HG03571 (cell line): ENCODE data around the gene POU4F2.
"Not testable (repeated sequence)": the region's sequence is repeated elsewhere in the genome, so short reads cannot be mapped to it uniquely, and the experiment has no call there.

Experiments used
- ATAC-seq: cut with Tn5 transposase; IDR thresholded peaks from one replicate; pipeline ENCODE4 v1.9.1; 2021; ENCODE audit not compliant: unreplicated experiment

The POU4F2 gene

DNA sequence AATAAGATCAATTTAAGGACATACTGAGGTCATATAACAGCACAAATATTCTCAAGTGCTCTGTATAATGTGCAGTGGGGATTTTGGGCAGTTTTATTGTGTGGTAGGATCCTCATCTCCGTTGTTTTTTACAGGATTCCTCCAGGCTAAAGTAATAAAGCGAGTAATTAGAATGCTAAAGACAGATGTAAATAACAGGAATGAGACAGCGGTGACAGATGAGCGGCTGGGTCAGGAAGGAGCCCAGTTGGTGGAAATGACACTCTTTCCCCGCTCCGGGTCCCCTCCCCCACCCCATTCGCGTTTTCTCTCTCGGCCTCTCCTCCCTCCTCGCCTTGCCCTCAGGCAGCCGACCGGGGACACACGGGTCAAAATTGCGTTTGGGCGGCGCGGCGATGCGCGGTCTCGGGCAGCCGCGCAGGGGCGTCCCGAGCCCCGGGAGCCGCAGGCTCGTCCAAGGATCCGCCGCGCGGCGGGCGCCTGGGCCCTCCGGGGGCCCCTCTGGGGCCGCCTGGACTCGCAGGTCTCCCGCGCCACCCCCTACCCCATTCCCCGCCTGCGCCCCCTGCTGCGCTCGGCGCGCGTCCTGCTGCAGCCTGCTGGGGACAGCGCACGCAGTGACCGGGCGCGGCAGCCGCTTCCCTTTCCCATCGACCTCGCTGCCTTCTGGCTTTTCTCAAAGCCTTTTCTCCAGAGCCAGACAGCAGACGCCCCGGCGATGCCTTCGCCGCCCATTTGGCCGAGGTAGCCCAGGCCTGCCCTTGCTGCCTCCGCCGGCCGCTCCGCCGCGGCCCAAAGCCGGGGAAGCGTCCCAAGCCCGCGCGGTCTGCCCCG, 16.2 kb downstream of the POU4F2 start:
- ATAC-seq, result no peak

DNA sequence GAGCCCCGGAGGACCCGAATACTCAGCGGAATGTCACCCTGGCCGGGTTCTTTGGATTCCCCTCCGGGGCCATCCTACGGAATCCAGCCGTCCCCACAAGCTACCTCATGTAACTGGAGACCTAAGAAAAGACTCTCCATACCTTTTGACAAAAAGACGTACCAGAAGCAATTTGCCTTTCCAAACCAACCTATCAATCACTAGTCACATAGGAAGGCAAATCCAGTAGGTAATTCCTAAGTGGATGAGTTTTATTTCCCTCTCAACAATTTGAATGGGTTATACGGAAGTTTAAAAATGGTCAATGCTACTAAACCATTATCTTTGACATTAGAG, 16.8 kb downstream of the POU4F2 start:
- ATAC-seq, result no peak

DNA sequence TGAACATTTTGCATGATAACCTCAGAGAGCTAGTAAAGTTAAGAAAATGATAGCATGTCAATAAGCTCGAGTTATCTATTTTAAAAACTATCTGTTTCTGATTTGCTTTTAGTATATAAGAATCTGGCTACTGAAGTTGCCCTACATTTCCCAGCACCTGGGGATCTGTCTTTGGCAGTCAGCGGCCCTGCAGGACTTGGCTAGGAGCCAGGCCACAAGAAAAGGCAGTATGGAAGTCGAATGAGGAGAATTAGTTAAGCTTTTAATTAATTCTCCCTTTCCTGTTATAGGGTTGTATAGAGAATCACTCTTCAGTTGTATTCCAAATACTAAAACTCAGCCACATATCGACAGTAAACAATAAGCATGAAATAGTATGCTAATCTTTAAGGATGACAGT, 22.7 kb downstream of the POU4F2 start:
- ATAC-seq, result no peak

DNA sequence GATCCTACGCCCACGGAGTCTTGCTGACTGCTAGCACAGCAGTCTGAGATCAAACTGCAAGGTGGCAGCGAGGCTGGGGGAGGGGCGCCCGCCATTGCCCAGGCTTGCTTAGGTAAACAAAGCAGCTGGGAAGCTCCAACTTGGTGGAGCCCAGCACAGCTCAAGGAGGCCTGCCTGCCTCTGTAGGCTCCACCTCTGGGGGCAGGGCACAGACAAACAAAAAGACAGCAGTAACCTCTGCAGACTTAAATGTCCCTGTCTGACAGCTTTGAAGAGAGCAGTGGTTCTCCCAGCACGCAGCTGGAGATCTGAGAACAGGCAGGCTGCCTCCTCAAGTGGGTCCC, 25.2 kb downstream of the POU4F2 start:
- not testable (repeated sequence) for ATAC-seq

DNA sequence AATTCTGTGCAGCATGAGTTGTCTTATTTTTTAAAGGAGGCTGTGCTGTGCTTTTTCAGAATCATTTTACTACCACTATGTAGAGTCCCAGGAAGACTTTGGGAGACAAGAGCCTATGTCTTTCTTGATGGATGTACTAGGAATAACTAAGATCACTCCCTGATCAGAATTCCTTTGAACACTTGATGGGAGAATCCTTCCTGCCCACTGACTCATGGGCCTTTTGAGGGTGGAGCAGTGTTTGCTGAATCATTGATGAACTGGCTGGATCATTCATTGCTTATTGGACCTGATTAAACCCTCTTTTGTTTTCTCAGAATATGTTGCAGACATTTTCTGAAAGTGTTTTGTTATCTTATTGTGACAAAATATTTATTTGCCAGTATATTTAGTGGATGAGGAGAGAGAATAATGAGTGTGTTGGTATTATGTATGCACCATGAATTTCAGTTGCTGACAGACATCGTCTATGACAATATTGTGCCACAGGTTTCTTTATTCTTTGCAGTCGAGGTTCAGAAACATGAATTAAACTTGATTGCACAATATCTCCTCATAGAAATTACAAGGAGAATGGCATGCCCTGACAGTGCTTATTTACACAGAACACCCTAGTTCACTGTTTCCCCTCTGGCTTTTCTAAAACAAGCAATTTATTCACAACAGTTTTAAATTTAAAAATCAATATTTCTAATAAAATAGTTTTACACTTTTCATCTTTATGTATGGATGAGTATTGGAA, 36.3 kb downstream of the POU4F2 start:
- no peak for ATAC-seq
